OCI-LY7 (cell line): ENCODE measurements around the gene RNF152. TPM values are rescaled to one million over a fixed set of nuclear protein-coding genes. Genes with fewer than 3 reads are reported as not detected.

ENCODE experiments used
- BruUV-seq: library from RNA; stranded (reverse); fragments of 400-500 nt; replicated peaks from 2 replicates; lab custom pipeline; 2021; lab: Mats Ljungman, UMichigan
- CTCF ChIA-PET: fragments of 300-600 bp; sonication (Branson Sonifier 250); formaldehyde crosslinking; loops from one replicate; lab custom pipeline; 2022; ENCODE audit warnings: antibody characterized with exemption; ENCODE audit not compliant: unreplicated experiment; lab: Charles Lee
- POLR2A ChIA-PET: fragments of 300-600 bp; sonication (Branson Sonifier 250); formaldehyde crosslinking; loops from one replicate; lab custom pipeline; 2022; ENCODE audit warnings: antibody characterized with exemption; lab: Charles Lee
- DNase-seq: peaks from one replicate; pipeline ENCODE4 v3.0.0-alpha.2; 2015; ENCODE audit warnings: low spot score
- H2AFZ ChIP-seq: fragments of 200-600 bp; sonication (generic), shearing (Covaris generic); 2 replicates; pipeline ENCODE4 v1.6.1; 2014; ENCODE audit warnings: mild to moderate bottlenecking, antibody characterized with exemption, low read length, moderate library complexity
- H3K27ac ChIP-seq: fragments of 200-600 bp; sonication (generic); 2 replicates; pipeline ENCODE4 v1.5.1; 2014; ENCODE audit warnings: mixed run types, low read depth, mild to moderate bottlenecking, moderate library complexity, low read length, inconsistent platforms; ENCODE audit not compliant: poor library complexity, severe bottlenecking
- H3K36me3 ChIP-seq: fragments of 200-600 bp; sonication (generic); 2 replicates; pipeline ENCODE4 v1.6.1; 2014; ENCODE audit warnings: mild to moderate bottlenecking, antibody characterized with exemption, low read length, moderate library complexity, mixed read lengths; ENCODE audit not compliant: insufficient read depth
- H3K4me1 ChIP-seq: fragments of 200-600 bp; sonication (generic); 2 replicates; pipeline ENCODE4 v1.5.1; 2014; ENCODE audit warnings: mild to moderate bottlenecking, low read length; ENCODE audit not compliant: insufficient read depth, poor library complexity, severe bottlenecking
- H3K4me2 ChIP-seq: fragments of 200-600 bp; sonication (generic); 2 replicates; pipeline ENCODE4 v1.6.1; 2014; ENCODE audit warnings: mild to moderate bottlenecking, low read length
- H3K4me3 ChIP-seq: fragments of 200-600 bp; sonication (generic); 2 replicates; pipeline ENCODE4 v1.5.1; 2014; ENCODE audit warnings: mild to moderate bottlenecking, low read depth, low read length; ENCODE audit not compliant: poor library complexity, severe bottlenecking
- H3K79me2 ChIP-seq: fragments of 200-600 bp; sonication (generic); 2 replicates; pipeline ENCODE4 v1.6.1; 2016; ENCODE audit warnings: low read depth, mild to moderate bottlenecking, low read length, moderate library complexity, mixed read lengths; ENCODE audit not compliant: insufficient read depth
- H3K9me2 ChIP-seq: fragments of 200-600 bp; sonication (generic); 2 replicates; pipeline ENCODE4 v1.6.1; 2016; ENCODE audit warnings: mild to moderate bottlenecking, low read length, mixed read lengths; ENCODE audit not compliant: insufficient read depth
- H3K9me3 ChIP-seq: fragments of 200-600 bp; sonication (generic); 2 replicates; pipeline ENCODE4 v1.6.1; 2014; ENCODE audit warnings: mild to moderate bottlenecking, mixed run types, low read length, mixed read lengths
- H4K20me1 ChIP-seq: fragments of 200-600 bp; sonication (generic); 2 replicates; pipeline ENCODE4 v1.6.1; 2014; ENCODE audit warnings: mild to moderate bottlenecking, antibody characterized with exemption, low read length, moderate library complexity, mixed read lengths; ENCODE audit not compliant: insufficient read depth
- EZH2phosphoT487 ChIP-seq: fragments of 200-600 bp; sonication (generic); IDR thresholded peaks from 2 replicates; pipeline ENCODE4 v1.6.1; 2018; ENCODE audit warnings: low read depth, borderline replicate concordance, mild to moderate bottlenecking, mixed run types, antibody characterized with exemption, low read length, moderate library complexity, mixed read lengths
- intact Hi-C: fragments of 100-400 bp; cut with micrococcal nuclease; formaldehyde crosslinking; loops from one replicate; pipeline ENCODE4 v1.10.0; 2022; ENCODE audit not compliant: unreplicated experiment
- total RNA-seq, 2 experiments: library from RNA; depleted of rRNA in 1 of 2; stranded (reverse); fragments of >200 nt in 1 of 2; shearing (Covaris generic) in 1 of 2; gene quantifications; 2 replicates each; pipeline ENCODE4 v1.2.3, GENCODE V29; 2014 to 2022
- TF ChIP-seq, protein P1 (sequence below): fragments of 200-600 bp; sonication (generic); conservative IDR thresholded peaks from 2 replicates; pipeline ENCODE4 v1.5.1; 2014; ENCODE audit warnings: mild to moderate bottlenecking, antibody characterized with exemption, low read length, moderate library complexity, mixed read lengths

The RNF152 gene
- total RNA-seq, 2 experiments from 2014 or later, result not detected

DNA sequence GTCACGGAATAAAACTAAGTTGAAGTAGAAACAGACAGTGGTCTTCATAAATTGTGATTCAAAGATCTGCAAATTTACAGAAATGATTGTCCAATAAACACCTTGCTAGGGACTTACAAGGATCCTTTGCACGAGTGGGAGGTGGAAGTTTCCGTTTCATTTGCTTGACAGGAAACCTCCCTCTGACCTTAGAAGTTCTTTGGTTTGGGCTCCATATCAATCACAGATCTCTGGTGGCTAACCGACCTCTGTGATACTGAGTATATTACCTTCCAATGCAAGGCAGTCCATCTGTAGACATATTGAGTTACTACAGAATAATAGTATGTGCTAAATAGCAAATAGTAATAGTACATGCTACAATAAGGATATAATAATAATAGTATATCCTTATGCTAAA, 33.7 kb upstream of the RNF152 start:
- Histone ChIP-seq H3K4me2 (no peak overlapping the region), H4K20me1 (no peaks in the 10 kb centered on the region), H3K9me2 (no peaks in the 10 kb centered on the region), H3K27ac (no peak overlapping the region), H3K4me3 (no peak overlapping the region), H3K4me1 (no peaks in the 10 kb centered on the region), H3K79me2 (no peaks in the 10 kb centered on the region), H3K36me3 (no peaks in the 10 kb centered on the region), H2AFZ (no peak overlapping the region), H3K9me3 (no peaks in the 10 kb centered on the region)
- TF ChIP-seq, protein P1, sequence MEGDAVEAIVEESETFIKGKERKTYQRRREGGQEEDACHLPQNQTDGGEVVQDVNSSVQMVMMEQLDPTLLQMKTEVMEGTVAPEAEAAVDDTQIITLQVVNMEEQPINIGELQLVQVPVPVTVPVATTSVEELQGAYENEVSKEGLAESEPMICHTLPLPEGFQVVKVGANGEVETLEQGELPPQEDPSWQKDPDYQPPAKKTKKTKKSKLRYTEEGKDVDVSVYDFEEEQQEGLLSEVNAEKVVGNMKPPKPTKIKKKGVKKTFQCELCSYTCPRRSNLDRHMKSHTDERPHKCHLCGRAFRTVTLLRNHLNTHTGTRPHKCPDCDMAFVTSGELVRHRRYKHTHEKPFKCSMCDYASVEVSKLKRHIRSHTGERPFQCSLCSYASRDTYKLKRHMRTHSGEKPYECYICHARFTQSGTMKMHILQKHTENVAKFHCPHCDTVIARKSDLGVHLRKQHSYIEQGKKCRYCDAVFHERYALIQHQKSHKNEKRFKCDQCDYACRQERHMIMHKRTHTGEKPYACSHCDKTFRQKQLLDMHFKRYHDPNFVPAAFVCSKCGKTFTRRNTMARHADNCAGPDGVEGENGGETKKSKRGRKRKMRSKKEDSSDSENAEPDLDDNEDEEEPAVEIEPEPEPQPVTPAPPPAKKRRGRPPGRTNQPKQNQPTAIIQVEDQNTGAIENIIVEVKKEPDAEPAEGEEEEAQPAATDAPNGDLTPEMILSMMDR, result no peak
- no peak for TF ChIP-seq EZH2phosphoT487
- CTCF ChIA-PET, result no interaction called here
- POLR2A ChIA-PET, result interaction anchor here (0.5 kb wide), 1 partner anchor 183 kb away, joined by 3 read pairs; no protein-coding TSS in a partner anchor
- no peak for DNase-seq
- intact Hi-C loops, result no loop called here
- BruUV-seq, result no TSS peak

DNA sequence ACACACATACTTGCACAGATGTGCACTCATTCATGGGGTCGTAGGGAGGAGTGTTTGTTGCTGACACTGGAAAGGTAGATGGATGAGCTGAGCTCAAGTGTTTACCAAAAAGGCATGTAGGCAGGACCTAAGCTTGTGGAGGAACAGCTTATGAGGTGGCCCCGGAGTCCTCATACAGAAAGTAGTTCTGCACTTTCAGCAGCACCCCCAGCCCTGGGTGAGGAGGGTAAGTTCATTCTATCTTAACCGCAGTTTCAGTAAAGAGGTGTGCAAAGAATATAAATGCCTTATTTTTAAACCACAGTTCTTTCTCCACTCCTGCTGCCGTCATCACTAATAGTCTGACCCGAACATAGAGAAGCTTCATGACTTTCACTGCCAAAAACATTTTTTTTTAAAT, 31.7 kb upstream of the RNF152 start:
- CTCF ChIA-PET, result no interaction called here
- H3K79me2 ChIP-seq, result no peaks in the 10 kb centered on the region
- H3K27ac ChIP-seq, result no peak overlapping the region
- no peak for TF ChIP-seq EZH2phosphoT487
- TF ChIP-seq, protein P1, result no peak
- no peaks in the 10 kb centered on the region for H3K4me1 ChIP-seq
- no peak for DNase-seq
- H3K4me2 ChIP-seq, result no peak overlapping the region
- no peaks in the 10 kb centered on the region for H4K20me1 ChIP-seq
- no peaks in the 10 kb centered on the region for H3K9me2 ChIP-seq
- H2AFZ ChIP-seq, result no peak overlapping the region
- H3K4me3 ChIP-seq, result no peak overlapping the region
- intact Hi-C loops, result no loop called here
- no TSS peak for BruUV-seq
- H3K36me3 ChIP-seq, result no peaks in the 10 kb centered on the region
- POLR2A ChIA-PET, result interaction anchor here (2.1 kb wide), 1 partner anchor 18 kb away, joined by 5 read pairs; no protein-coding TSS in a partner anchor
- H3K9me3 ChIP-seq, result no peaks in the 10 kb centered on the region

DNA sequence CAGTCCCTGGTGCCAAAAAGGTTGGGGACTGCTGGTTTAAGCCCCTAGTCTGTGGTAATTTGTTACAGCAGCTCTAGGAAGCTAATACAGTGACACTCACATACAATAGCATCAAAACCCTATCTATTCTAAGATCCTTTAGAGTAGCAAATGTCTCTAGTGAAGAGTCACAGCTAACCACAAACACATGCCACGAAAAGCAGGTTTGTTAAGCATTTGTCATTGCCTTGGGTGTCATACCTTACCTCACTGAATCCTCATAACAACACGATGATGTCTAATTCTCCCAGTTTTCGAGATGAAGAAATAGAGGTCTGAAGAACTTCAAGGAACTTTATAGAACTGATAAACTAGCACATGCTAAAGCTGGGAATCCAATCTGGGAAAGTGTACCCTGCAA, 29.6 kb upstream of the RNF152 start:
- POLR2A ChIA-PET, result interaction anchor here (2.1 kb wide), 1 partner anchor 20 kb away, joined by 5 read pairs; no protein-coding TSS in a partner anchor
- TF ChIP-seq, protein P1, result no peak
- no peak for TF ChIP-seq EZH2phosphoT487
- no peak overlapping the region for H3K27ac ChIP-seq
- H3K4me2 ChIP-seq, result no peak overlapping the region
- no peak overlapping the region for H3K4me3 ChIP-seq
- no peaks in the 10 kb centered on the region for H4K20me1 ChIP-seq
- H3K9me3 ChIP-seq, result no peaks in the 10 kb centered on the region
- H3K4me1 ChIP-seq, result no peaks in the 10 kb centered on the region
- intact Hi-C loops, result no loop called here
- H2AFZ ChIP-seq, result no peak overlapping the region
- no peaks in the 10 kb centered on the region for H3K9me2 ChIP-seq
- no peaks in the 10 kb centered on the region for H3K79me2 ChIP-seq
- no peak for DNase-seq
- no peaks in the 10 kb centered on the region for H3K36me3 ChIP-seq
- no TSS peak for BruUV-seq
- CTCF ChIA-PET, result no interaction called here
